DND-41 (cell line): ENCODE data around the gene SPDYE3.
"Not testable (repeated sequence)": the region's sequence is repeated elsewhere in the genome, so short reads cannot be mapped to it uniquely, and the experiment has no call there.

ENCODE experiments used
- EZH2 ChIP-seq: IDR thresholded peaks from 3 replicates; pipeline ENCODE4 v1.6.1; 2012; ENCODE audit warnings: borderline replicate concordance, low read depth, mild to moderate bottlenecking, moderate library complexity, low read length, inconsistent platforms; ENCODE audit not compliant: severe bottlenecking
- TF ChIP-seq, protein P1 (sequence below): IDR thresholded peaks from 2 replicates; pipeline ENCODE4 v1.5.1; 2012; ENCODE audit warnings: borderline replicate concordance, low read length, moderate library complexity, mild to moderate bottlenecking; ENCODE audit not compliant: poor library complexity, severe bottlenecking; ENCODE audit errors: extremely low read depth

DNA sequence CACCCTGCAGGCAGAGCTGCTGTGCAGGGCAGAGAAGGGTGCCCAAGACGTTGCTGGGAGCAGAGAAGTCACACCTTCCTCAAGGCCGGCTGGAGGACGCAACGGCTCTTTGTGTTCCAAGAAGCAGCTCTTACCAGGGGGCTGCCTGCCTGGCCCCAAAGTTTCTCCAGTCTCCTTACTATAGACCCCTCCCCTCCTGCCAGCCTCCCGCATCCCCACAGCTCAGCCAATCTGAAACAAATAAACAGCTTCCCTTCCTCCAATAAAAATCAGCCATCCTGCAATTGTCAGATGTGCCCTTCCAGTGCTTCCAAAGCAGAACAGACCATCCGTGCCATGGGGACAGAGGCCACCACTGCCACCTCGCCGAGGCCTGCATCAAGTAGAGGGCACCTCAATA is 47.5 kb upstream of the SPDYE3 start:
- TF ChIP-seq, protein P1, sequence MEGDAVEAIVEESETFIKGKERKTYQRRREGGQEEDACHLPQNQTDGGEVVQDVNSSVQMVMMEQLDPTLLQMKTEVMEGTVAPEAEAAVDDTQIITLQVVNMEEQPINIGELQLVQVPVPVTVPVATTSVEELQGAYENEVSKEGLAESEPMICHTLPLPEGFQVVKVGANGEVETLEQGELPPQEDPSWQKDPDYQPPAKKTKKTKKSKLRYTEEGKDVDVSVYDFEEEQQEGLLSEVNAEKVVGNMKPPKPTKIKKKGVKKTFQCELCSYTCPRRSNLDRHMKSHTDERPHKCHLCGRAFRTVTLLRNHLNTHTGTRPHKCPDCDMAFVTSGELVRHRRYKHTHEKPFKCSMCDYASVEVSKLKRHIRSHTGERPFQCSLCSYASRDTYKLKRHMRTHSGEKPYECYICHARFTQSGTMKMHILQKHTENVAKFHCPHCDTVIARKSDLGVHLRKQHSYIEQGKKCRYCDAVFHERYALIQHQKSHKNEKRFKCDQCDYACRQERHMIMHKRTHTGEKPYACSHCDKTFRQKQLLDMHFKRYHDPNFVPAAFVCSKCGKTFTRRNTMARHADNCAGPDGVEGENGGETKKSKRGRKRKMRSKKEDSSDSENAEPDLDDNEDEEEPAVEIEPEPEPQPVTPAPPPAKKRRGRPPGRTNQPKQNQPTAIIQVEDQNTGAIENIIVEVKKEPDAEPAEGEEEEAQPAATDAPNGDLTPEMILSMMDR, result not testable (repeated sequence)
- TF ChIP-seq EZH2, result not testable (repeated sequence)
